K562 (cell line): Measurements from ENCODE around the gene MAP1LC3B. TPM values are rescaled to one million over a fixed set of nuclear protein-coding genes. Genes with fewer than 3 reads are reported as not detected.
A peak's percentile ranks its signal among the peaks of the same experiment; 100 is the strongest.
"Not testable (repeated sequence)": the region's sequence is repeated elsewhere in the genome, so short reads cannot be mapped to it uniquely, and the experiment has no call there.

Source experiments
- ATAC-seq: fragments of 200-7000 bp; cut with Tn5 transposase; 3 replicates; pipeline ENCODE4 v1.9.1; 2020; ENCODE audit warnings: moderate library complexity
- BruUV-seq: library from RNA; stranded (reverse); fragments of 400-500 nt; replicated peaks from 2 replicates; lab custom pipeline; 2021; lab: Mats Ljungman, UMichigan
- CTCF ChIA-PET: fragments of 300-600 bp; formaldehyde crosslinking; extraction: SDS; loops from one replicate; lab custom pipeline; 2021; ENCODE audit warnings: low intra/inter-chr PET ratio; lab: Yijun Ruan, JAX
- POLR2A ChIA-PET: fragments of 300-600, 350-650 bp; sonication (Branson Sonifier 250); formaldehyde crosslinking; extraction: SDS; loops from one replicate; lab custom pipeline; 2021; ENCODE audit warnings: antibody characterized with exemption, inconsistent platforms; lab: Yijun Ruan, JAX
- DNase-seq, 4 experiments: peaks; one replicate each; pipeline versions ENCODE4 v3.0.0 to v3.0.0-alpha.2; 2011 to 2018; ENCODE audit warnings: low spot score in 3 of 4, mixed read lengths in 3 of 4; ENCODE audit errors: extremely low read depth in 1 of 4
- FAIRE-seq: peaks from 2 replicates; lab custom pipeline; 2011; peaks lifted over from hg19 to GRCh38; lab: Jason Lieb, UNC
- H2AFZ ChIP-seq: 2 replicates; pipeline ENCODE4 v1.6.0; 2011; ENCODE audit warnings: low read depth, low read length, control low read depth, inconsistent platforms
- H3K27ac ChIP-seq: fragments of 200-600 bp; 3 replicates; pipeline ENCODE4 v1.8.0; 2011; ENCODE audit warnings: low read depth, mild to moderate bottlenecking, control low read depth, inconsistent platforms, low read length, moderate library complexity, mixed read lengths; ENCODE audit errors: extremely low read depth
- H3K27me3 ChIP-seq, 2 experiments: fragments of 300-600 bp in 1 of 2; 2 replicates in 1 of 2; 3 replicates in 1 of 2; pipeline versions ENCODE4 v1.6.0 to v1.8.0; 2011; ENCODE audit warnings: inconsistent platforms in 2 of 2, low read length in 2 of 2, mild to moderate bottlenecking in 1 of 2, mixed read lengths in 1 of 2, moderate library complexity in 1 of 2; ENCODE audit not compliant: control insufficient read depth in 2 of 2, insufficient read depth in 2 of 2
- H3K36me3 ChIP-seq: fragments of 300-600 bp; 3 replicates; pipeline ENCODE4 v1.8.0; 2011; ENCODE audit warnings: mild to moderate bottlenecking, low read length, inconsistent platforms; ENCODE audit not compliant: control insufficient read depth, insufficient read depth
- H3K4me1 ChIP-seq, 2 experiments: fragments of 200-600 bp in 1 of 2; replicated peaks in 1 of 2; 2 replicates in 1 of 2; 3 replicates in 1 of 2; pipeline versions ENCODE4 v1.5.1 to v1.8.0; 2011; ENCODE audit warnings: inconsistent platforms in 2 of 2, low read length in 2 of 2, mild to moderate bottlenecking in 1 of 2, mixed read lengths in 1 of 2, moderate library complexity in 1 of 2; ENCODE audit not compliant: control insufficient read depth in 2 of 2, insufficient read depth in 2 of 2
- H3K4me2 ChIP-seq: 2 replicates; pipeline ENCODE4 v1.6.1; 2011; ENCODE audit warnings: low read length, control low read depth, inconsistent platforms, mixed read lengths; ENCODE audit not compliant: insufficient read depth
- H3K4me3 ChIP-seq: fragments of 200-600 bp; sonication (generic), shearing (Covaris generic); 2 replicates; pipeline ENCODE4 v1.5.1; 2016; ENCODE audit warnings: control low read depth, inconsistent platforms
- H3K79me2 ChIP-seq: fragments of 200-600 bp; 3 replicates; pipeline ENCODE4 v1.8.0; 2011; ENCODE audit warnings: low read length, inconsistent platforms; ENCODE audit not compliant: control insufficient read depth, insufficient read depth
- H3K9ac ChIP-seq, 2 experiments: 2 replicates each; pipeline versions ENCODE4 v1.6.0 to v1.6.1; 2011; ENCODE audit warnings: low read depth in 2 of 2, low read length in 2 of 2, control low read depth in 1 of 2, inconsistent platforms in 1 of 2, mild to moderate bottlenecking in 1 of 2, mixed read lengths in 1 of 2; ENCODE audit not compliant: insufficient read depth in 1 of 2
- H3K9me1 ChIP-seq: one replicate; pipeline ENCODE4 v1.6.0; 2011; ENCODE audit warnings: inconsistent platforms, mild to moderate bottlenecking, low read length, moderate library complexity; ENCODE audit not compliant: control insufficient read depth, insufficient read depth
- H3K9me3 ChIP-seq: replicated peaks from 2 replicates; pipeline ENCODE4 v1.5.1; 2011; ENCODE audit warnings: low read depth, low read length, inconsistent platforms; ENCODE audit not compliant: control insufficient read depth, insufficient read depth
- H4K20me1 ChIP-seq: replicated peaks from 2 replicates; pipeline ENCODE4 v1.6.1; 2011; ENCODE audit warnings: low read length, inconsistent platforms, mixed read lengths; ENCODE audit not compliant: control insufficient read depth, insufficient read depth
- IRF1 ChIP-seq: sonication (generic); formaldehyde crosslinking; IDR thresholded peaks from 2 replicates; pipeline ENCODE4 v1.8.0; 2022; ENCODE audit warnings: missing genetic modification reagents, mild to moderate bottlenecking, borderline replicate concordance
- STAT5B ChIP-seq: fragments of 250-450 bp; sonication (Bioruptor Pico); IDR thresholded peaks from 2 replicates; pipeline ENCODE4 v1.8.0; 2021; ENCODE audit warnings: mild to moderate bottlenecking, inconsistent platforms
- SUPT5H ChIP-seq: fragments of 450-650 bp; IDR thresholded peaks from 2 replicates; pipeline ENCODE4 v1.6.1; 2016
- WGBS: fragments of 100-300 bp; shearing (Covaris generic); methylation state at CpG from one replicate; pipeline ENCODE4 v1.1.6; 2016; ENCODE audit warnings: low coverage, mixed read lengths; ENCODE audit not compliant: insufficient coverage; ENCODE audit errors: missing lambda C conversion rate; 5-methylcytosine and 5-hydroxymethylcytosine counted together
- in situ Hi-C: fragments of 300-500 bp; cut with MboI; formaldehyde crosslinking; loops from 4 replicates; pipeline ENCODE4 v1.15.0; 2018; ENCODE audit warnings: inconsistent platforms, mixed read lengths
- intact Hi-C: fragments of 100-400 bp; cut with micrococcal nuclease; formaldehyde crosslinking; loops from 2 replicates; pipeline ENCODE4 v1.14.2; 2022
- polyA plus RNA-seq, 8 experiments: library from polyadenylated mRNA; depleted of rRNA in 4 of 8; stranded (reverse) in 5 of 8; unstranded in 3 of 8; fragments of >200 nt; fragmentation: Nextera tagmentation in 2 of 8; fragmentation: Illumina TruSeq in 1 of 8; extraction: Ambion mirVana in 2 of 8; extraction: Trizol in 1 of 8; gene quantifications; 2 replicates each; pipeline versions ENCODE4 v1.2.1 to v1.2.3, GENCODE V29; 2011 to 2014; ENCODE audit warnings: inconsistent platforms in 1 of 8, missing spikeins in 1 of 8
- total RNA-seq, 7 experiments: library from RNA; depleted of rRNA in 6 of 7; stranded (reverse); fragments of >200 nt in 6 of 7; fragmentation: Illumina TruSeq in 2 of 7; extraction: Trizol in 2 of 7; gene quantifications; 2 replicates each; pipeline versions ENCODE4 v1.2.1 to v1.2.3, GENCODE V29; 2011 to 2021; ENCODE audit warnings: low replicate concordance in 1 of 7

MAP1LC3B gene
- total and polyA plus RNA-seq, 9 of the 15 experiments (the other 6 are each of a cell fraction or from before 2014, with no cell fraction given) = 16.0 to 81.5 (median 36.7) TPM

DNA sequence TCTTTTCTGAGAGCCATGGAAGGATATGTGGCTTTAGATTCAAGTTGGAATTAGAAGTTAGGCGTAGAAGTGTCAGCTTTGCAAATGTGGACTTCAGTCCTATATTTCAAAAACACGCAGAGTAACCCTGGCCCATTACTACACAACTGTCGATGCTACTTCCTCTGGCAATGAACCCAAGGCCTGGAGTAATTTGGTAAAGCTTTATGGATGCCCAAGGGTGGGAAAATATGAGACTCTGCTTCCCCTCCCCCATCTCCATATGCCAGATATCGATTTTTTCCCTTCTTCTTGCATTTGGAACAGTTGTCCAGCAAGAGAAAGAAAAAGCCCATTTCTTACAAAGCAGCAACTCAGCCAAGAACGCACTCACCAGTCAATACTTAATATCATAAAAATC, 2.9 kb upstream of the MAP1LC3B start (continued):
- TF ChIP-seq IRF1 (CRISPR knock-in tag) (no peak), SUPT5H (no peak), STAT5B (CRISPR knock-in tag) (no peak)

- Histone ChIP-seq H3K27ac (peak overlapping the region; percentile 97), H4K20me1 (peaks cover 19% of the 10 kb centered on the region), H3K79me2 (peaks cover 34% of the 10 kb centered on the region), H2AFZ (peak overlapping the region; percentile 74; the same call in 1 of the 2 replicates), H3K4me1 (peaks cover 27 to 38% of the 10 kb centered on the region in 2 experiments), H3K9ac (peak overlapping the region in 1 of 2 experiments; percentile 76; a peak in 2 of 4 replicates)
- H3K9me1 ChIP-seq, H3K9me3 ChIP-seq, POLR2A ChIA-PET, in situ Hi-C loops, H3K4me2 ChIP-seq, H3K27me3 ChIP-seq, H3K36me3 ChIP-seq, DNase-seq, ATAC-seq, H3K4me3 ChIP-seq, FAIRE-seq, BruUV-seq, CTCF ChIA-PET: not testable (repeated sequence)
- intact Hi-C loops = loop anchor here (5.0 kb wide), 2 partner anchors 102 to 247 kb away; partner anchors contain the start of gene ZCCHC14
- WGBS = 88% methylated on average over 9 of the region's 9 CpGs
These were observed 2.2 kb upstream of the MAP1LC3B start for GRCh38 chr16:87389914-87390313.
